GM23338 (cell line): ENCODE measurements around the gene UHMK1. TPM values are rescaled to one million over a fixed set of nuclear protein-coding genes. Genes with fewer than 3 reads are reported as not detected.
"Not testable (repeated sequence)": the region's sequence is repeated elsewhere in the genome, so short reads cannot be mapped to it uniquely, and the experiment has no call there.

Source experiments
- ATAC-seq: fragments of 200-7000 bp; cut with Tn5 transposase; 3 replicates; pipeline ENCODE4 v1.9.1; 2020
- DNase-seq: peaks from one replicate; pipeline ENCODE4 v3.0.0-alpha.2; 2015; ENCODE audit warnings: low spot score
- H2AFZ ChIP-seq: fragments of 200-600 bp; sonication (generic); 2 replicates; pipeline ENCODE4 v1.8.0; 2016; ENCODE audit warnings: antibody characterized with exemption, mild to moderate bottlenecking, moderate library complexity
- H3F3A ChIP-seq: fragments of 200-600 bp; sonication (generic); replicated peaks from 2 replicates; pipeline ENCODE4 v1.8.0; 2017; ENCODE audit warnings: antibody characterized with exemption, mixed run types, low read depth
- H3K27ac ChIP-seq: fragments of 200-600 bp; sonication (generic); 2 replicates; pipeline ENCODE4 v1.6.1; 2016; ENCODE audit warnings: low read depth
- H3K27me3 ChIP-seq: fragments of 200-600 bp; sonication (generic); 2 replicates; pipeline ENCODE4 v1.8.0; 2016; ENCODE audit warnings: mild to moderate bottlenecking, mixed run types, moderate library complexity; ENCODE audit not compliant: insufficient read depth
- H3K36me3 ChIP-seq: fragments of 200-600 bp; sonication (generic); 2 replicates; pipeline ENCODE4 v1.8.0; 2016; ENCODE audit warnings: mild to moderate bottlenecking; ENCODE audit not compliant: insufficient read depth
- H3K4me1 ChIP-seq: fragments of 200-600 bp; sonication (generic); 2 replicates; pipeline ENCODE4 v1.8.0; 2016; ENCODE audit warnings: mild to moderate bottlenecking, moderate library complexity; ENCODE audit not compliant: insufficient read depth
- H3K4me2 ChIP-seq: fragments of 200-600 bp; sonication (generic); 2 replicates; pipeline ENCODE4 v1.7.1; 2017; ENCODE audit warnings: mixed run types
- H3K4me3 ChIP-seq: fragments of 200-600 bp; sonication (generic); 2 replicates; pipeline ENCODE4 v1.6.1; 2016; ENCODE audit warnings: mixed run types
- H3K79me2 ChIP-seq: fragments of 200-600 bp; sonication (generic); replicated peaks from 2 replicates; pipeline ENCODE4 v1.8.0; 2017; ENCODE audit warnings: mild to moderate bottlenecking; ENCODE audit not compliant: insufficient read depth
- H3K9me2 ChIP-seq: fragments of 200-600 bp; sonication (generic); 2 replicates; pipeline ENCODE4 v1.8.0; 2017; ENCODE audit not compliant: insufficient read depth
- H4K20me1 ChIP-seq: fragments of 200-600 bp; sonication (generic); replicated peaks from 2 replicates; pipeline ENCODE4 v1.8.0; 2017; ENCODE audit warnings: mild to moderate bottlenecking; ENCODE audit not compliant: insufficient read depth
- H3K27ac Mint-ChIP-seq: 2 replicates; pipeline ENCODE4 v1.8.0; 2020; ENCODE audit warnings: inconsistent platforms, mild to moderate bottlenecking, moderate library complexity, mixed read lengths
- H3K27me3 Mint-ChIP-seq: 3 replicates; pipeline ENCODE4 v1.8.0; 2022; ENCODE audit warnings: low read depth, mild to moderate bottlenecking, moderate library complexity, mixed read lengths, inconsistent platforms; ENCODE audit not compliant: insufficient read depth, poor library complexity
- H3K36me3 Mint-ChIP-seq: 3 replicates; pipeline ENCODE4 v1.8.0; 2021; ENCODE audit warnings: low read depth, mild to moderate bottlenecking, inconsistent platforms, moderate library complexity, mixed read lengths
- H3K4me1 Mint-ChIP-seq: 3 replicates; pipeline ENCODE4 v1.8.0; 2020; ENCODE audit warnings: mild to moderate bottlenecking, inconsistent platforms, mixed read lengths
- H3K4me3 Mint-ChIP-seq: 3 replicates; pipeline ENCODE4 v1.8.0; 2021; ENCODE audit warnings: moderate library complexity, mild to moderate bottlenecking, inconsistent platforms, mixed read lengths
- H3K9me3 Mint-ChIP-seq: 3 replicates; pipeline ENCODE4 v1.8.0; 2020; ENCODE audit warnings: moderate library complexity, mild to moderate bottlenecking, inconsistent platforms, mixed read lengths
- CREB1 ChIP-seq: fragments of 250-450 bp; sonication (Bioruptor Pico); IDR thresholded peaks from 2 replicates; pipeline ENCODE4 v1.5.0; 2020; ENCODE audit warnings: low read depth, mild to moderate bottlenecking, moderate library complexity
- CTCF ChIP-seq, 2 experiments: fragments of 200-600 bp in 1 of 2; sonication (generic) in 1 of 2; conservative IDR thresholded peaks; 2 replicates each; pipeline versions ENCODE4 v1.5.1 to v1.6.1; 2016 to 2017; ENCODE audit warnings: antibody characterized with exemption in 2 of 2, low read depth in 2 of 2, mild to moderate bottlenecking in 2 of 2, moderate library complexity in 1 of 2
- ETS1 ChIP-seq: IDR thresholded peaks from 2 replicates; pipeline ENCODE4 v1.6.1; 2016; ENCODE audit warnings: antibody characterized with exemption
- EZH2 ChIP-seq: fragments of 200-600 bp; sonication (generic); IDR thresholded peaks from one replicate; pipeline ENCODE4 v1.8.0; 2017; ENCODE audit warnings: antibody characterized with exemption, mild to moderate bottlenecking, low read depth; ENCODE audit not compliant: unreplicated experiment
- EZH2phosphoT487 ChIP-seq: fragments of 200-600 bp; sonication (generic); IDR thresholded peaks from one replicate; pipeline ENCODE4 v1.8.1; 2018; ENCODE audit warnings: antibody characterized with exemption; ENCODE audit not compliant: unreplicated experiment
- JUNB ChIP-seq: IDR thresholded peaks from one replicate; pipeline ENCODE4 v1.6.1; 2016; ENCODE audit warnings: antibody characterized with exemption; ENCODE audit not compliant: unreplicated experiment
- NANOG ChIP-seq: IDR thresholded peaks from 2 replicates; pipeline ENCODE4 v1.6.1; 2016; ENCODE audit warnings: antibody characterized with exemption, borderline replicate concordance
- POLR2AphosphoS5 ChIP-seq: IDR thresholded peaks from 2 replicates; pipeline ENCODE4 v1.6.1; 2016; ENCODE audit warnings: antibody characterized with exemption, low read depth
- REST ChIP-seq: IDR thresholded peaks from one replicate; pipeline ENCODE4 v1.6.1; 2018; ENCODE audit warnings: antibody characterized with exemption; ENCODE audit not compliant: unreplicated experiment
- STAT1 ChIP-seq: IDR thresholded peaks from one replicate; pipeline ENCODE4 v1.6.1; 2016; ENCODE audit warnings: antibody characterized with exemption; ENCODE audit not compliant: unreplicated experiment
- ZNF114 ChIP-seq: fragments of 250-450 bp; sonication (Bioruptor Pico); IDR thresholded peaks from 2 replicates; pipeline ENCODE4 v1.5.0; 2020; ENCODE audit warnings: mild to moderate bottlenecking, moderate library complexity
- ZNF331 ChIP-seq: fragments of 250-450 bp; sonication (Bioruptor Pico); IDR thresholded peaks from 2 replicates; pipeline ENCODE4 v1.5.0; 2020; ENCODE audit warnings: low read depth, mild to moderate bottlenecking, moderate library complexity
- polyA plus RNA-seq: library from polyadenylated mRNA; unstranded; fragments of >200 nt; fragmentation: Nextera tagmentation; extraction: Ambion mirVana; gene quantifications from 2 replicates; pipeline ENCODE4 v1.2.1, GENCODE V29; 2016
- total RNA-seq: library from RNA; depleted of rRNA; stranded (reverse); fragments of >200 nt; shearing (Covaris generic); gene quantifications from 2 replicates; pipeline ENCODE4 v1.2.3, GENCODE V29; 2014

The UHMK1 gene
- total and polyA plus RNA-seq, 2 experiments from 2014 or later, result 8.6 to 28.3 TPM

DNA sequence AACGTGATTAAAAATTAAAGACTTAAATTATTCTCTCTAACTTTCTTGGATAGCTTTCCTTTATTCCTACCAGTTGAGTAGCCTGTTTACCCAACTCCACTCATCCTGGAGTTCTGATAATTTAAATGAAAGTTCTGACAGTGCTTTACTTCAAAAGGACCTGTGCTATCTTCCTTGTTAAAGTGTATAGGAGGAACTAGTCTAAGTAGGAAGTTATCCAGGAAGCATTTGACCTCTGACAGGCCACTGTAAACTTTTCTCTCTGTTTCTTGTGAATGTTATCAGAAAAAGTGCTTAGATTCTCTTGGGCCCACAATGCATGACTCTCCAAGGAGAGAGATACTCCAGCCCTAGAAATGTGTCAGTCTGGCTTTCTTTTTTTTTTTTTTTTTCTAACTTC lies 73.1 kb downstream of the UHMK1 start (continued):
- TF ChIP-seq CTCF (conservative IDR thresholded peaks at IDR 0.05; ENCODE audit: low read depth in 2 of 2) (no peak), JUNB (no peak)

GRCh38 chr1:162571121-162571520 lies 73.5 kb downstream of the UHMK1 start:
- H3K36me3 Mint-ChIP-seq, H3K27me3 ChIP-seq, H2AFZ ChIP-seq, H3K4me3 ChIP-seq, H3K27me3 Mint-ChIP-seq, DNase-seq, ATAC-seq, H4K20me1 ChIP-seq, H3K36me3 ChIP-seq, H3K27ac Mint-ChIP-seq, H3F3A ChIP-seq, H3K9me3 Mint-ChIP-seq, H3K27ac ChIP-seq, H3K4me1 Mint-ChIP-seq, H3K9me2 ChIP-seq, H3K4me1 ChIP-seq, H3K4me3 Mint-ChIP-seq, H3K4me2 ChIP-seq: not testable (repeated sequence)
- peaks cover 35% of the 10 kb centered on the region for H3K79me2 ChIP-seq

GRCh38 chr1:162571696-162572095 lies 74.1 kb downstream of the UHMK1 start:
- H3K9me3 Mint-ChIP-seq, result no peaks in the 10 kb centered on the region
- Histone ChIP-seq H4K20me1 (no peaks in the 10 kb centered on the region; the same call in 1 of the 2 replicates), H3K36me3 (no peaks in the 10 kb centered on the region), H3K4me2 (no peak overlapping the region), H2AFZ (no peak overlapping the region), H3F3A (no peaks in the 10 kb centered on the region), H3K27ac (no peak overlapping the region; the same call in 1 of the 2 replicates), H3K4me1 (0 out of 2 replicates have a peak, but pooled peaks cover 7% of the 10 kb centered on the region), H3K4me3 (no peak overlapping the region), H3K27me3 (no peaks in the 10 kb centered on the region), H3K79me2 (peaks cover 32% of the 10 kb centered on the region), H3K9me2 (no peaks in the 10 kb centered on the region)
- no peaks in the 10 kb centered on the region for H3K27me3 Mint-ChIP-seq
- H3K27ac Mint-ChIP-seq, result no peak overlapping the region
- no peak for DNase-seq
- no peak overlapping the region for H3K4me3 Mint-ChIP-seq
- peaks cover 3% of the 10 kb centered on the region; the same call in 2 of the 3 replicates for H3K36me3 Mint-ChIP-seq
- ATAC-seq, result no peak
- peaks cover 4% of the 10 kb centered on the region; the same call in 2 of the 3 replicates for H3K4me1 Mint-ChIP-seq
- TF ChIP-seq ETS1 (no peak), POLR2AphosphoS5 (no peak), NANOG (no peak), CREB1 (no peak), CTCF (conservative IDR thresholded peaks at IDR 0.05; ENCODE audit: low read depth in 2 of 2) (no peak), ZNF331 (CRISPR knock-in tag) (no peak), JUNB (no peak), EZH2 (no peak), STAT1 (no peak), ZNF114 (CRISPR knock-in tag) (no peak), EZH2phosphoT487 (no peak), REST (no peak)
